GM10266 (cell line): ENCODE measurements around the gene OR56B1.
"Not testable (repeated sequence)": the region's sequence is repeated elsewhere in the genome, so short reads cannot be mapped to it uniquely, and the experiment has no call there.

Experiments
- DNase-seq: peaks from one replicate; pipeline ENCODE4 v3.0.0; 2012; ENCODE audit errors: extremely low spot score
- TF ChIP-seq, protein P1 (sequence below): IDR thresholded peaks from 2 replicates; pipeline ENCODE4 v1.5.1; 2012; ENCODE audit warnings: mild to moderate bottlenecking, low read depth; ENCODE audit not compliant: control insufficient read depth, insufficient read depth; ENCODE audit errors: missing control alignments

The OR56B1 gene, protein sequence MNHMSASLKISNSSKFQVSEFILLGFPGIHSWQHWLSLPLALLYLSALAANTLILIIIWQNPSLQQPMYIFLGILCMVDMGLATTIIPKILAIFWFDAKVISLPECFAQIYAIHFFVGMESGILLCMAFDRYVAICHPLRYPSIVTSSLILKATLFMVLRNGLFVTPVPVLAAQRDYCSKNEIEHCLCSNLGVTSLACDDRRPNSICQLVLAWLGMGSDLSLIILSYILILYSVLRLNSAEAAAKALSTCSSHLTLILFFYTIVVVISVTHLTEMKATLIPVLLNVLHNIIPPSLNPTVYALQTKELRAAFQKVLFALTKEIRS

DNA sequence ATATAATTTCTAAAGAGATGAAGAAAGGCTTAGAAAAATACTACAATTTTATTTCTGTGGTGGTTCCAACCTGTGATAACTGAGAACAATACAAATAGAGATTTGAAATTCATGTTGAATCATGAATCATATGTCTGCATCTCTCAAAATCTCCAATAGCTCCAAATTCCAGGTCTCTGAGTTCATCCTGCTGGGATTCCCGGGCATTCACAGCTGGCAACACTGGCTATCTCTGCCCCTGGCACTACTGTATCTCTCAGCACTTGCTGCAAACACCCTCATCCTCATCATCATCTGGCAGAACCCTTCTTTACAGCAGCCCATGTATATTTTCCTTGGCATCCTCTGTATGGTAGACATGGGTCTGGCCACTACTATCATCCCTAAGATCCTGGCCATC is at the start of gene OR56B1:
Gene OR56B1, plus strand, starts transcription at position 53 of the 400 bp plus-strand sequence. Its CDS starts 69 bp downstream, at position 122.
- TF ChIP-seq, protein P1, sequence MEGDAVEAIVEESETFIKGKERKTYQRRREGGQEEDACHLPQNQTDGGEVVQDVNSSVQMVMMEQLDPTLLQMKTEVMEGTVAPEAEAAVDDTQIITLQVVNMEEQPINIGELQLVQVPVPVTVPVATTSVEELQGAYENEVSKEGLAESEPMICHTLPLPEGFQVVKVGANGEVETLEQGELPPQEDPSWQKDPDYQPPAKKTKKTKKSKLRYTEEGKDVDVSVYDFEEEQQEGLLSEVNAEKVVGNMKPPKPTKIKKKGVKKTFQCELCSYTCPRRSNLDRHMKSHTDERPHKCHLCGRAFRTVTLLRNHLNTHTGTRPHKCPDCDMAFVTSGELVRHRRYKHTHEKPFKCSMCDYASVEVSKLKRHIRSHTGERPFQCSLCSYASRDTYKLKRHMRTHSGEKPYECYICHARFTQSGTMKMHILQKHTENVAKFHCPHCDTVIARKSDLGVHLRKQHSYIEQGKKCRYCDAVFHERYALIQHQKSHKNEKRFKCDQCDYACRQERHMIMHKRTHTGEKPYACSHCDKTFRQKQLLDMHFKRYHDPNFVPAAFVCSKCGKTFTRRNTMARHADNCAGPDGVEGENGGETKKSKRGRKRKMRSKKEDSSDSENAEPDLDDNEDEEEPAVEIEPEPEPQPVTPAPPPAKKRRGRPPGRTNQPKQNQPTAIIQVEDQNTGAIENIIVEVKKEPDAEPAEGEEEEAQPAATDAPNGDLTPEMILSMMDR: no peak
- no peak for DNase-seq

DNA sequence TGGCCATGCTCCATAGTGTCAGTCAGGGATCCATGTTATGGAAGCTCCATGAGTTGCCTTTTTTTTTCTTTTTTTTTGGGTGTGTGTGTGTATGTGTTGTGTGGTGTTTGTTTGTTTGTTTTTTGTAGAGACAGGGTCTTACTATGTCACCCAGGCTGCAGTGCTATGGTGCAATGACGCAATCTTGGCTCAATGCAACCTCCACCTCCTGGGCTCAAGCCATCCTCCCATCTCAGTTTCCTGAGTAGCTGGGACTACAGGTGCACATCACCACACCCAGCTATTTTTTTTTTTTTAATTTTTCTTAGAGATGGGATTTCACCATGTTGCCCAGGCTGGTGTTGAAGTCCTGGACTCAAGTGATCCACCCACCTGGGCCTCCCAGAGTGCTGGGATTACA is 47.8 kb upstream of the OR56B1 start:
- TF ChIP-seq, protein P1: no peak
- DNase-seq: no peak

DNA sequence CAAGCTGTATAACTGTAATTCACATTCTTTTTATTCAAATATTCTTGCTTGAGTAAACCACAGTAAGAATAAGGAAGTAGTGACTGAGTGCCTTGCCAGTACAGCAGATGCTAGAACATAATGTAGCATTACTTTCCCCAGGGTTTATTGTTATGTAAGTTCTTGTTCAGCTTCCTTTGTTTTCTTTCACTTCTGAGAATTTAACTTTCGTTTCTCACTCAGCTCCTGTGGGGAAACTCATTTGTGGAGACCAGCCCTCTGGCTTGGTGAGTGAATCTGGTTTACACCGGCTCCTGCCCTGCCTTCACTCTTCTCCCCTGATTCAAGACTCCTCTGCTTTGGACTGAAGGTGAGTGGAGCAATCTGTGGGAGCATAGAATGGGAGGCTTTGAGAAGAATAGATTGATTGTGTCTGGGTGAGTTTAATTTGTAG is 46.7 kb upstream of the OR56B1 start, which contains the start of gene TRIM22:
Gene TRIM22, plus strand, starts transcription at position 240 of the 433 bp plus-strand sequence. CDS start 6,443 bp downstream, outside the sequence.
- DNase-seq: peak; percentile 70
- TF ChIP-seq, protein P1: no peak

DNA sequence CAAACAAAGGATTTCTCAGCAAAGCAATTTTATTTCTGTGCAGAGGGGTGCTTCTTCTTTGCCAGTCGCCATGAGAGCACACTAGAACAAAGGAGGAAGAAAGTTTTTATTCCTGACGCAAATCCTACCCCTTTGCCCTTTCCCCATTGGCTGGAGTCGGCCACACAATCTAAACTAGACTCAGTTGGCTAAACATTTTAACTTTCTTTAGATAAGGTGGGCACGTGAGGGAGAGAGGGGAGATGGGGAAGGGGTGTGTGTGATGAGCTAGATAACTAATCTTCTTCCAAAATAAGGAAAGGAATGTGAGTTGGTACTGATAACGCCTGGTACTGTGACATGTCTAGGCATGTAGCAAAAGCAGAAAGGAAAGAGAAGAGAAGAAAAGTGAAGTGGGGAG is 46.0 kb upstream of the OR56B1 start:
- TF ChIP-seq, protein P1: no peak
- no peak for DNase-seq

DNA sequence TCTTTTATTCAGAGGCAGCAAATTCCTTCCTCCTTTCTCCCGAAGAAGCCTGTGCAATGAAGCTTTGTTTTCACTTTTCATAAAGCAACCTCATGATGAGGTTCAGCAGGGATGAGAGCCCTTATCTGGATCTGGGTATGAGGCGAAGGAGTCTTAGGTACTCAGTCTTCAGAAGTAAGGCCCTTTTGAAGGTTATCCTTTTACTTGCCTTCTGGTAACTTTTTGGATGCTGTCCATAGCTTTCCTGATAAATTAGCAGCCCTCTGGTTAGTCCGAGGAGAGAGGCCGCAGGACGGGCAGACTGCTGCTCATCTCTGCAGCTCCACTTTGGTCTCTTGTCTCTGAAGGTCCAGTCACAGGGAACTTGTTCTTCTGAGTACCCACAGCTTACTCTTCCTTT is 45.5 kb upstream of the OR56B1 start:
- no peak for DNase-seq
- TF ChIP-seq, protein P1: no peak

DNA sequence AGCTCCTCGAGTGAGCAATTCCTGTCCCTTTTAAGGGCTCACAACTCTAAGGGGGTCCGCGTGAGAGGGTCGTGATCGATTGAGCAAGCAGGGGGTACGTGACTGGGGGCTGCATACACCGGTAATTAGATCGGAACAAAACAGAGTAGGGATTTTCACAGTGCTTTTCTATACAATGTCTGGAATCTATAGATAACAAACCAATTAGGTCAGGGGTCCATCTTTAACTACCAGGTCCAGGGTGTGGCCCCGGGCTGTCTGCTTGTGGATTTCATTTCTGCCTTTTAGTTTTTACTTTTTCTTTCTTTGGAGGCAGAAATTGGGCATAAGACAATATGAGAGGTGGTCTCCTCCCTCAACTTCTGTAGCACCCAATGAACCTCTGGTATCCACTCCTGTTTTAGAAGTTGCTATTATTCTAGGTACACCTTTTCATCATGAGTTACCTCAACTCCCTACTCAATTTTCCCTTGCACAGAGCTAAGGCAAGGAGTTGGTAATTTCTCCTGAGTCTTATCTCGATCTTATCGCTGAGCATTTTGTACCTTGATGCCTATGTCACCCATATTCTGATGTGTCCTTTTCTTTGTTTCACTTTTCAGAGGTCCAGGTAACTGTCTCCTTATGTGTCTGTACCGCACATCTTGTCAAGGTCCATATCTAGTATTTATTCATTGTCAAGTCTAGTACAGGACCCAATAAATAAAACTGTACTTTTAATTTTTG is 44.8 kb upstream of the OR56B1 start:
- not testable (repeated sequence) for DNase-seq

DNA sequence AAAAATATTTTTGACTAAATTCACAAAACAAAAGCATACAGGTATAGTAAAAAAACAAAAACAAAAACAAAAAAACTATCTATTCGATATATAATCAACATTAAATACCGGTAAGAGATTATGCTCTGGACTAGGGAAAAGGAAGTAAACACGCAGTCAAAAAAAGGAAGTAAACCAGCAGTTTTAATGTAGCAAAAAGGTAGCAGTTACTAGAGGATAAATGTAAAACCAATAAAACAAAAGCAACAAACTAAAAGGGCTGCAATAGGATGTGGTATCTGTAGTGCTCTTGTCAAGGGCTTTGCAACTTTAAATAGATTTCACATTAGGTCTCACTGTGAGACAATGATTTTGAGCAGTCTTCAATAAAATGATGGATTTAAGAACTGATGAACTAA is 44.3 kb upstream of the OR56B1 start:
- TF ChIP-seq, protein P1: no peak
- no peak for DNase-seq

DNA sequence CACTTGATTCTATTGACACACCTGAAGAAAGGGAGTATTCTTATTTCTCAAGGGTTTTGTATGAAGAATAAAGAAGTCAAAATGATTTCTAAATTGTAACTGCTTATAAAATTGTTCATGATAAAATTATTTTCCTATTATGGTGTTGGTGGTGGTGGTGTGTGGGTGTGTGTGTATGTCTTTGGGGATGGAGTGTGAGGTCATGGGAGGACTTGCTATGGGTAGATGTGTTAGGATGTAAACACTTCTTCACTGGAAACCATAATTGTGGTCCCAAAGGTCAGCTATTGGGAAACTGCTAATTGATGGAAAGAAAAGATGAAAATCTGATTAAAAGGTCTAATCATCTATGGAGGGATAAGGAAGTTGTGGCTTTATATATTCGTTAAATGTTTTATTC is 41.6 kb upstream of the OR56B1 start:
- no peak for DNase-seq
- TF ChIP-seq, protein P1: no peak
